Effector memory CD8-positive, alpha-beta T cell (primary cell): ENCODE data around the gene MGRN1.
A peak's percentile ranks its signal among the peaks of the same experiment; 100 is the strongest.

Source experiments
- ATAC-seq: fragments of 150-1000 bp; cut with Tn5 transposase; replicated peaks from 2 replicates; pipeline ENCODE4 v1.10.0; 2021; ENCODE audit warnings: mild to moderate bottlenecking, moderate library complexity
- DNase-seq, 3 experiments: peaks; one replicate each; pipeline ENCODE4 v3.0.0; 2021
- H3K27ac Mint-ChIP-seq, 2 donors: one replicate each; pipeline ENCODE4 v1.8.0; 2022; ENCODE audit warnings: mild to moderate bottlenecking in 2 of 2, mixed read lengths in 2 of 2, moderate library complexity in 2 of 2
- H3K27me3 Mint-ChIP-seq, 2 donors: one replicate each; pipeline ENCODE4 v1.8.0; 2022; ENCODE audit warnings: mixed read lengths in 2 of 2
- H3K36me3 Mint-ChIP-seq: one replicate; pipeline ENCODE4 v1.8.0; 2022; ENCODE audit warnings: mild to moderate bottlenecking, moderate library complexity, mixed read lengths; ENCODE audit not compliant: insufficient read depth
- H3K4me1 Mint-ChIP-seq, 2 donors: one replicate each; pipeline ENCODE4 v1.8.0; 2022; ENCODE audit warnings: low read depth in 2 of 2, mixed read lengths in 2 of 2
- H3K4me3 Mint-ChIP-seq, 2 donors: one replicate each; pipeline ENCODE4 v1.8.0; 2022; ENCODE audit warnings: mild to moderate bottlenecking in 2 of 2, mixed read lengths in 2 of 2, moderate library complexity in 2 of 2
- H3K9me3 Mint-ChIP-seq, 2 donors: one replicate each; pipeline ENCODE4 v1.8.0; 2022; ENCODE audit warnings: mixed read lengths in 2 of 2
- total RNA-seq, 9 experiments: gene quantifications; one replicate each; lab custom pipeline; 2026; lab: John Stamatoyannopoulos, UW

Gene MGRN1
- 37.8 to 83.6 (median 41.6) reads per million in 9 experiments for total RNA-seq

- ATAC-seq (peak; percentile 87), DNase-seq (peak; percentile 89 to 91 (median 90))
- Mint-ChIP-seq H3K4me3 (peak within 1 kb of the TSS; percentile 88 to 97), H3K4me1 (peaks cover 20 to 27% of the 10 kb centered on the region in 2 donors), H3K36me3 (peaks cover 15% of the 10 kb centered on the region), H3K27ac (peak within 1 kb of the TSS; percentile 97 to 99), H3K9me3 (no peaks in the 10 kb centered on the region), H3K27me3 (no peaks in the 10 kb centered on the region)
Observed at GRCh38 chr16:4624015-4624826, at the start of gene MGRN1. MGRN1 (plus strand) TSS chr16:4624826; CDS start chr16:4624961, 135 bp downstream.

GRCh38 chr16:4574919-4575705 lies 49.5 kb upstream of the MGRN1 start:
- DNase-seq (no peak), ATAC-seq (peak; percentile 19)
- Mint-ChIP-seq H3K4me1 (no peaks in the 10 kb centered on the region), H3K9me3 (no peaks in the 10 kb centered on the region), H3K4me3 (no peak overlapping the region), H3K27ac (peak overlapping the region in 1 of 2 donors; percentile 49), H3K27me3 (no peaks in the 10 kb centered on the region), H3K36me3 (peaks cover 4% of the 10 kb centered on the region)

DNA sequence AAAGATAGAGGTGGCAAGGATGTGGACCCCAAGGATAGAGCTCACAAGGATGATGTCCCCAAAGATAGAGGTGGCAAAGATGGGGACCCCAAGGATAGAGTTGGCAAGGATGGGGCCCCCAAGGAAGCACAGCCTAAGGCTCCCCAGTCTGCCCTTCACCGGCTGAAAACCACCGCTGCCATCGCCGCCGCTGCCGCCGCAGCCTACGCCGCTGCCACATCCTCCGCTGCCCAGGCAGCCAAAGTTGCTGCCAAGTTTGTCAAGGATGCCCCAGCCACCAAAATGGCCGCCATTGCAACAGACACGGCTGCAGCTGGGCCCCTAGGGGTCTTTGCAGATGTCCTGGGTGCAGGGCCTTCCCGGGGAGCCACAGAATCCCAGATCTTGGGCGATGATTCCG lies 48.6 kb upstream of the MGRN1 start:
- Mint-ChIP-seq H3K27me3 (no peaks in the 10 kb centered on the region), H3K4me1 (no peaks in the 10 kb centered on the region), H3K36me3 (peaks cover 4% of the 10 kb centered on the region), H3K4me3 (no peak overlapping the region), H3K9me3 (no peaks in the 10 kb centered on the region), H3K27ac (no peak overlapping the region)
- DNase-seq: no peak
- no peak for ATAC-seq

- Mint-ChIP-seq H3K9me3 (no peaks in the 10 kb centered on the region), H3K36me3 (no peaks in the 10 kb centered on the region), H3K4me3 (no peak overlapping the region), H3K27me3 (no peaks in the 10 kb centered on the region), H3K27ac (no peak overlapping the region), H3K4me1 (no peaks in the 10 kb centered on the region)
- ATAC-seq: no peak
- no peak for DNase-seq
Observed at GRCh38 chr16:4578961-4579530, 45.6 kb upstream of the MGRN1 start.

DNA sequence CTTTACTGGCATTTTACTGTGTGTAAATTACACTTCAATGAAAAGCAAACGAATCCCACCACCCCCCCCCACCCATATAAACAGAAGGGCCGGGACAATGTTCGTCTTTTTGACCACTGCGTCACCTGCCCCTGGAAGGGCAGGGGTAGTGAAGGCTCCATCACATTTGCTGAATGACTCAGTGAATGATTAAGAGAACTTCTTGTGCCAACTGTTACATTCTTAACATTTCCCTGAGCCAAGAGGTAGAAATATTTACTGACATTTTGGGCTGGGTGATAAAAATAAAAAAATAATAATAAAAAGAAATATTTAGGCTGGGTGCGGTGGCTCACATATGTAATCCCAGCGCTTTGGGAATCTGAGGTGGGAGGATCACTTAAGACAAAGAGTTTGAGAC lies 44.4 kb upstream of the MGRN1 start:
- Mint-ChIP-seq H3K27ac (no peak overlapping the region), H3K4me3 (no peak overlapping the region), H3K27me3 (peaks cover 0 to 1% of the 10 kb centered on the region in 2 donors), H3K36me3 (no peaks in the 10 kb centered on the region), H3K4me1 (no peaks in the 10 kb centered on the region), H3K9me3 (no peaks in the 10 kb centered on the region)
- no peak for ATAC-seq
- DNase-seq: no peak

GRCh38 chr16:4583906-4584305 lies 40.7 kb upstream of the MGRN1 start:
- ATAC-seq (no peak), DNase-seq (no peak)
- peaks cover 6 to 25% of the 10 kb centered on the region in 2 donors for H3K27me3 Mint-ChIP-seq
- H3K27ac Mint-ChIP-seq: no peak overlapping the region
- H3K4me1 Mint-ChIP-seq: peaks cover 2 to 3% of the 10 kb centered on the region in 2 donors
- H3K9me3 Mint-ChIP-seq: no peaks in the 10 kb centered on the region
- H3K36me3 Mint-ChIP-seq: no peaks in the 10 kb centered on the region
- no peak overlapping the region for H3K4me3 Mint-ChIP-seq

DNA sequence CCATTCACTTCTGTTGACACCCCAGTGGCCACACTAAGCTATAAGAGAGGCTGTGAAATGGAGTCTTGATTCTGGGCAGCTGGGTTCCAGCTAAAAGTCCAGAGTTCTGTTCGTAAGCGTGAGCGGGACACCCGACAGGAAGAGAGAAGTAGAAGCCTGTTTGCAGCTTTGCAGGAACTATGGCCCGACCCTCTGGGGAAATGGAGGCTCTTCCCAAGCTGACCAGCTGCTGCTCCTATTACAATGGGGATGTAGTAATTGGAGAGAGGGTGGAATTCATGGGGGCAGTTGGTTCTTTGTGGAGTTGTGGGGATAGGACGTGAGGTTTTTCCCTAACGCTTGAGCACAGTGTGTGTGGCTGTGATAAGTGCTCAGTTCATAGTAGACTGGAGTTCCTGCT lies 38.3 kb upstream of the MGRN1 start:
- H3K9me3 Mint-ChIP-seq: no peaks in the 10 kb centered on the region
- H3K27ac Mint-ChIP-seq: no peak overlapping the region
- DNase-seq: no peak
- ATAC-seq: no peak
- peaks cover 6 to 25% of the 10 kb centered on the region in 2 donors for H3K27me3 Mint-ChIP-seq
- peaks cover 2 to 3% of the 10 kb centered on the region in 2 donors for H3K4me1 Mint-ChIP-seq
- no peaks in the 10 kb centered on the region for H3K36me3 Mint-ChIP-seq
- no peak overlapping the region for H3K4me3 Mint-ChIP-seq

GRCh38 chr16:4588386-4588785 lies 36.2 kb upstream of the MGRN1 start:
- ATAC-seq (no peak), DNase-seq (no peak)
- Mint-ChIP-seq H3K27me3 (peaks cover 6 to 25% of the 10 kb centered on the region in 2 donors), H3K36me3 (no peaks in the 10 kb centered on the region), H3K27ac (no peak overlapping the region), H3K9me3 (no peaks in the 10 kb centered on the region), H3K4me1 (peaks cover 2 to 3% of the 10 kb centered on the region in 2 donors), H3K4me3 (no peak overlapping the region)

DNA sequence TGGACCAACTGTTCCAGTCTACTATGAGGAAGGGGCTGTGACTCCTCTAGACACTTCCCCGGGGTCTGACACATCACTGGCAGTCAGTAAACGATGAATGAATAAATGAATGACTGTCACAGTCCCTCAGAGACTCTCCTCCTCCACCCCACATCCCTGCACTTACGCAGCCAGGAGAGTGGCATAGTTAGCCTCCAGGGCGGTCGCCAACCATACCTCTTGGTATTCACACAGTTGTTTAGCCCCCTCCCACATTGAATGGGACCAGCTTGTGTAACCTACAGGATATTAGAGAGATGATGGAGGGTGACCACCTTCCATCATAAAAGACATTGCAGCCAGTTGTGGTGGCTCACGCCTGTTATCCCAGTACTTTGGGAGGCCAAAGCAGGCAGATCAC lies 35.7 kb upstream of the MGRN1 start:
- Mint-ChIP-seq H3K27me3 (peaks cover 6 to 29% of the 10 kb centered on the region in 2 donors), H3K4me3 (no peak overlapping the region), H3K4me1 (peaks cover 2 to 3% of the 10 kb centered on the region in 2 donors), H3K9me3 (no peaks in the 10 kb centered on the region), H3K36me3 (peaks cover 3% of the 10 kb centered on the region), H3K27ac (no peak overlapping the region)
- DNase-seq: no peak
- ATAC-seq: no peak

DNA sequence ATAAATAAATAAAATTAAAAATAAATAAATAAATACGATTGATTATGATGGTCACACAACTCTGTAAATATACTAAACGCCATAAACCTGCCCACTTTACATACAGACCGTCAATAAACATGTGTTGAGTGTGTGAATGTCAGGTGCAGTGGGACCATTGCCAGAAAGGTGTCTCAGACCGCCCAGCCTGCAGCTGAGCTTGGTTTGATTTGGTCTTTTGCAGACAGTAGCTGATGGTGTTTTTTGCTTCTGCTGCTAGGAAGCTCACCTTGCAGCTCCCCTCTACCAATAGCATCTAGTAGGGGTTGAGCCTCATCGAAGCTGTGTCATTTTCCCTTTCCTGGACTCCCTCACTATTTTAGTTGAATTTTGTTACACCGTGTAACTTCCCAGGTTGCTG lies 33.4 kb upstream of the MGRN1 start:
- no peak overlapping the region for H3K27ac Mint-ChIP-seq
- no peaks in the 10 kb centered on the region for H3K9me3 Mint-ChIP-seq
- no peak overlapping the region for H3K4me3 Mint-ChIP-seq
- peaks cover 5 to 31% of the 10 kb centered on the region in 2 donors for H3K27me3 Mint-ChIP-seq
- ATAC-seq (no peak), DNase-seq (no peak)
- peaks cover 3% of the 10 kb centered on the region for H3K36me3 Mint-ChIP-seq
- H3K4me1 Mint-ChIP-seq: no peaks in the 10 kb centered on the region

DNA sequence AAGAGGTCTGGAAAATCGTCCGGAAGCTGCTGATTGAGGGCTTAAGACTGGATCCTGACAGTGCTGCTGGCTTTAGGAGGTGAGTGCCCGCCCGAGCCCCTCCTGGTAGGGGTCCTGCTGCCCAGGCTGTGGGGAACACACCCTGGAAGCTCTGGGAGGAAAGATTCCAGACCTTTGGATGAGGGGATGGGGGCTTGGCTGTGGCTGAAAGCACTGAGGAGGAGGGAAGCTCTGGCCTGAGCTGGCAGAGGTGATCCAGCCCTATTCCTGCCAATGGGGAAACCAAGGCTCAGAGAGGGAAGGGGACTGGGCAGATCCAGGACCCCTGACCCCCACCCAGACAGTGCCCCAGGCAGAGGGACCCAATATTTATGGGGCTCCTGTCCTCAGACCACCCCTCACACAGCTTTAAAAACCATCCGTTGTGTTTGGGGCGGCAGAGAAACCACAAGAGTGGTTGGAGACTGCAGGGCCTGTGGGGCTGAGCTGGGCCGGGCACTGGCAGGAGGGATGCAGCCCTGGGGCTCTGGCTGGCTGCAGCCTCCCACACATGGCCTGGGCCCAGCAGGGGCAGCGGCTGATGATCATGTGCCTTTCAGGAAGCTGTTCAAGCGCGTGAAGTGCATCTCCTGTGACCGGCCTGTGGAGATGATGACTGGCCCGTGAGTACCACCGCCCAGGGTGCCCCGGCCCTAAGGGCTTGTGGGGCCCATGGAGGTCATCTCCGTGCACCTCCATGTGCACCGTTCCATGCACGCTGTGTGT lies 32.7 kb upstream of the MGRN1 start:
- DNase-seq: no peak
- Mint-ChIP-seq H3K36me3 (peaks cover 3% of the 10 kb centered on the region), H3K27ac (no peak overlapping the region), H3K4me3 (no peak overlapping the region), H3K9me3 (no peaks in the 10 kb centered on the region), H3K27me3 (peaks cover 5 to 24% of the 10 kb centered on the region in 2 donors), H3K4me1 (no peaks in the 10 kb centered on the region)
- ATAC-seq: no peak

GRCh38 chr16:4593086-4593485 lies 31.5 kb upstream of the MGRN1 start:
- Mint-ChIP-seq H3K9me3 (no peaks in the 10 kb centered on the region), H3K27ac (no peak overlapping the region), H3K4me3 (no peak overlapping the region), H3K4me1 (no peaks in the 10 kb centered on the region), H3K27me3 (peaks cover 5 to 17% of the 10 kb centered on the region in 2 donors), H3K36me3 (peaks cover 3% of the 10 kb centered on the region)
- ATAC-seq (no peak), DNase-seq (no peak)
